ENCODE measurements around the gene DBI.

Gene DBI

GRCh38 chr2:119366649-119367471 lies at the start of gene DBI, which contains the start of gene C2orf76:
TSS of gene DBI (plus strand) at chr2:119366977. CDS start at chr2:119367052, 75 bp downstream.
TSS of gene C2orf76 (minus strand) at chr2:119366834. CDS start at chr2:119339959, 26,875 bp downstream.
- DNase-seq (ENCODE audit: extremely low read depth in 1 of 2, low read depth in 1 of 2) = peak; percentile 84 to 87

GRCh38 chr2:119317554-119317953 lies 49.2 kb upstream of the DBI start:
- DNase-seq (ENCODE audit: extremely low read depth in 1 of 2, low read depth in 1 of 2) = no peak

- DNase-seq (ENCODE audit: extremely low read depth in 1 of 2, low read depth in 1 of 2) = no peak
Observed at GRCh38 chr2:119319593-119319992, 47.2 kb upstream of the DBI start.

GRCh38 chr2:119323459-119323858 lies 43.3 kb upstream of the DBI start:
- no peak for DNase-seq (ENCODE audit: extremely low read depth in 1 of 2, low read depth in 1 of 2)

GRCh38 chr2:119324685-119325270 lies 42.0 kb upstream of the DBI start:
- no peak for DNase-seq (ENCODE audit: extremely low read depth in 1 of 2, low read depth in 1 of 2)

- DNase-seq (ENCODE audit: extremely low read depth in 1 of 2, low read depth in 1 of 2) = no peak
Observed at GRCh38 chr2:119326938-119327337, 39.8 kb upstream of the DBI start.

- no peak for DNase-seq (ENCODE audit: extremely low read depth in 1 of 2, low read depth in 1 of 2)
Observed at GRCh38 chr2:119327431-119327830, 39.3 kb upstream of the DBI start.

- no peak for DNase-seq (ENCODE audit: extremely low read depth in 1 of 2, low read depth in 1 of 2)
Observed at GRCh38 chr2:119332953-119333352, 33.8 kb upstream of the DBI start.

GRCh38 chr2:119333360-119333759 lies 33.4 kb upstream of the DBI start:
- no peak for DNase-seq (ENCODE audit: extremely low read depth in 1 of 2, low read depth in 1 of 2)

- DNase-seq (ENCODE audit: extremely low read depth in 1 of 2, low read depth in 1 of 2) = no peak
Observed at GRCh38 chr2:119333833-119334232, 32.9 kb upstream of the DBI start.

GRCh38 chr2:119337749-119338148 lies 29.0 kb upstream of the DBI start:
- no peak for DNase-seq (ENCODE audit: extremely low read depth in 1 of 2, low read depth in 1 of 2)

- DNase-seq (ENCODE audit: extremely low read depth in 1 of 2, low read depth in 1 of 2) = no peak
Observed at GRCh38 chr2:119338272-119338671, 28.5 kb upstream of the DBI start.

GRCh38 chr2:119338826-119339561 lies 27.8 kb upstream of the DBI start:
- DNase-seq (ENCODE audit: extremely low read depth in 1 of 2, low read depth in 1 of 2) = peak in 1 of 2 donors; percentile 23

GRCh38 chr2:119339562-119339923 lies 27.2 kb upstream of the DBI start:
- DNase-seq (ENCODE audit: extremely low read depth in 1 of 2, low read depth in 1 of 2) = no peak

- DNase-seq (ENCODE audit: extremely low read depth in 1 of 2, low read depth in 1 of 2) = no peak
Observed at GRCh38 chr2:119341684-119342083, 25.1 kb upstream of the DBI start.

- no peak for DNase-seq (ENCODE audit: extremely low read depth in 1 of 2, low read depth in 1 of 2)
Observed at GRCh38 chr2:119349289-119349688, 17.5 kb upstream of the DBI start.

- no peak for DNase-seq (ENCODE audit: extremely low read depth in 1 of 2, low read depth in 1 of 2)
Observed at GRCh38 chr2:119350311-119350998, 16.3 kb upstream of the DBI start.

- DNase-seq (ENCODE audit: extremely low read depth in 1 of 2, low read depth in 1 of 2) = no peak
Observed at GRCh38 chr2:119352357-119352756, 14.4 kb upstream of the DBI start.

GRCh38 chr2:119354860-119355259 lies 11.9 kb upstream of the DBI start:
- DNase-seq (ENCODE audit: extremely low read depth in 1 of 2, low read depth in 1 of 2) = no peak

- DNase-seq (ENCODE audit: extremely low read depth in 1 of 2, low read depth in 1 of 2) = no peak
Observed at GRCh38 chr2:119359774-119360173, 7.0 kb upstream of the DBI start.

GRCh38 chr2:119360423-119360966 lies 6.3 kb upstream of the DBI start:
- no peak for DNase-seq (ENCODE audit: extremely low read depth in 1 of 2, low read depth in 1 of 2)

All from stimulated activated CD8-positive, alpha-beta memory T cell treated with anti-CD3 and anti-CD28 coated beads, Interleukin-7, amount 100 ng/mL, for 48 hours (primary cell).